GM21619 (cell line): ENCODE results near the gene FAM20C.

ENCODE experiments used
- ATAC-seq: cut with Tn5 transposase; IDR thresholded peaks from one replicate; pipeline ENCODE4 v1.9.1; 2021; ENCODE audit not compliant: unreplicated experiment

FAM20C gene

DNA sequence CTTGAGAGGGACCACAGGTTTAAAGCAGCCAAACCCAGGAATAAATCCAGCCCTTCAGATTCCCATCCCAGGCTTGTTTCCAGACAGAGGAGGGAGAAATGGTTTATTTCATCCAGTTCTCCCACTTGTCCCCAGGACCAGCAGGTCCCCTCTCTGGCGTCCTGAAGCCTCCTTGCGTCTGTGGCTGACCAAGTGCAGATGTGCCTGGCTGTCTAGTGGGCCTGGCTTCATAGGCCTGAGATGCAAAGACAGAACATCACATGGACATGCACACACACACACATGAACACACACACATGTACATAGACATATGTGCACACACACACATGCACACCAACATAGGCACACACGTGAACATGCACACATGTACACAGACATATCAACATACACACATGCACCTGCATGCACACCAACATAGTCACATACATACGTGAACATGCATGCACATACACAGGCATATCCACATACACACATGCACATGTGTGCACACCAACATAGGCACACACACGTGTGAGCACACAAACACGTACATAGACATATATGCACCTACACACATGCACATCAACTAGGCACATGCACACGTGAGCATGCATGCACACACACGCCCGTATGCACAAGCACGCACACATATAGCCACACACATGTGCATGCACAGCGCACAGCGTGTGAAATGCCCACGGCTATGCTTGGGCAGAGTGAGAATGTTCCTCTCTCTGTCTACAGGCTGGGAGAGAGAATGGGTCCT is 108.3 kb downstream of the FAM20C start:
- no peak for ATAC-seq

DNA sequence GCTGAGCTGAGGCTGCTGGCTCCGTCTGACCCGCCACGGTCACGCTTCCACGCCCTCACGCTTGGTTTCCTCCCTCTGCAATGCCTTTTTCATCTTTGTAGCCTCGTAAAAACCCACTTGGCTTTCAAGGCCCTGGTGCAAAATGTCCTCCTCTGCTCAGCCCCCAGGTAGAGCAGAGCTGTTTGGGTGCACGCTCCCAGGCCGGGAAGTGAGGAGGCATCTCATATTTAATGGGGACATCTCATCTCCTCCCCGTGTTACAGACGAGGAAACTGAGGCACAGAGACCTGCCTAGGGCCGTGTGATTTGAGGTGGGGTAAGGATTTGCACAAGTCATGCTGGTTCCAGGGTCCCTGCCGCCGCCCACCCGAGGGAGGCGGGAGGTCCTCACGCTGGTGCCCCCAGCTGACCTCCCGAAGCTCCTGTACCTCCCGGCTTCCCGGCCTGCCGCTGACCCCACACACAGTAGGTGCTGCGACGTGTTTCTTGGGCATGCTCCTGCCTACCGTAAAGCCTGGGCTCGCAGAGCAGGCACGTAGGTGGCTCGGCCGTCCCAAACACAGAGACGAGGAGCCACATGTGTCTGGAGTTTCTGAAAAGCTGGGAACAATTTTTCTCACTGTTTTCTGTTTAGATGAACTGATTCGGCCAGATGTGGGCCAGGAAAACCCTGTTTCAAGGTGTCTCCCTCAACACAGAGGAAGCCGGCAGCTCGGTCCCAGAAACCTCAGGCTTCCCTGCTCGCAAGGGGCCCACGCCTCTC is 109.1 kb downstream of the FAM20C start:
- no peak for ATAC-seq

DNA sequence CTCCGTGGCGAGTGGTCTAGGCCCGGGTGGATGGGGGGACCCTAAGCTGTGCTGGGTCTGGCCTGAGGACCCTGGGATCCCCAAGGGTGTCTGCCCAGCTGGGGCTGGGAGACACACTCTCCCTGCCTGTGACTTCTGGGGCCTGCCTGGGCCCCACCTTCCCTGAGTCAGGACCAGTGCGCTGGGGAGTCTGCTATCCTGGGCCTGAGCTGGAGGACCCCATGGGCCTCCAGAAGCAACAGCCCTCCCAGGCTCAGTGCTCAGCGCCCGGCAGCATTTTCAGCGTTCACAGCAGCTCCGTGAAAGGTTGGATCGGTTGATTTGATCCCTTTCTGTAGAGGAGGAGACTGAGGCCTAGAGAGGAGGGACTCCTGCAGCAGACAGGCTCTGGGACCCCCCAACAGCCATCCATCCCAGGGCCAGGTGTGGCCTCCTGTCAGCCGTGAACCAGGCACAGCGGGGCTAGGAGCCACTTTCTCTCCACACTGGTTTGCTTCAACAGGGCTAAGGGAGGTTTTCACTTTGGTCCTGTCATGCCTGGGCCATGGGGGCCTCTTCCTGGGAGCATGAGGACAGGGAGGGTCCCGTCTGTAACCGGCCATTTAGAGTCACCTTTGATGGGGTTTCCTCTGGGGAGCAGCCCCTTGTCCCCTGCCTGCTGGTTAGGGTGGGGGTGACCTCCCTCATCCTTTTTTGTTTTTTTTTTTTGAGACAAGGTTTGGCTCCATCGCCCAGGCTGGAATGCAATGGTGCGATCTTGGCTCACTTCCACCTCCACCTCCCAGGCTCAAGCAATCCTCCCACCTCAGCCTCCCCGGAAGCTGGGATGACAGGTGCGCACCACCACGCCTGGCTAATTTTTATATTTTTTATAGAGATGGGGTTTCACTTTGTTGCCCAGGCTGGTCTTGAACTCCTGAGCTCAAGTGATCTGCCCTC is 110.0 kb downstream of the FAM20C start:
- no peak for ATAC-seq

DNA sequence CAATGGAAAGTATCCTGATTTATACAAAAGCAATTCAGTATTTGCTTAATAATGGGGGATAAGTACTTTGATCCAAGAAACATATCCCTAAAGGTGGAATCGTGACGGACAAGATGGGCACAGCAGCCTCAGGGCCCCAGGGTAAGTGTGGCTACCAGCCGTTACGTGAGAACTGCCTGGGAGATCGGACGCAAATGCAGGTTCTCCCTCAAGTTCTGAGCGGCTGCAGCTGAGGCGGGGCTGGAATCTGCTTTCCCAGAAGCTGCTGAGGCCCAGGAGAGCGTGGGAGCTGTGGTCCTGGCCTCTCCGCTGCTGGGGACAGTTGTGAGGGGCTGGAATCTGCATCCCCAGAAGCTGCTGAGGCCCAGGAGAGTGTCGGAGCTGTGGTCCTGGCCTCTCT is 111.1 kb downstream of the FAM20C start:
- ATAC-seq: no peak

DNA sequence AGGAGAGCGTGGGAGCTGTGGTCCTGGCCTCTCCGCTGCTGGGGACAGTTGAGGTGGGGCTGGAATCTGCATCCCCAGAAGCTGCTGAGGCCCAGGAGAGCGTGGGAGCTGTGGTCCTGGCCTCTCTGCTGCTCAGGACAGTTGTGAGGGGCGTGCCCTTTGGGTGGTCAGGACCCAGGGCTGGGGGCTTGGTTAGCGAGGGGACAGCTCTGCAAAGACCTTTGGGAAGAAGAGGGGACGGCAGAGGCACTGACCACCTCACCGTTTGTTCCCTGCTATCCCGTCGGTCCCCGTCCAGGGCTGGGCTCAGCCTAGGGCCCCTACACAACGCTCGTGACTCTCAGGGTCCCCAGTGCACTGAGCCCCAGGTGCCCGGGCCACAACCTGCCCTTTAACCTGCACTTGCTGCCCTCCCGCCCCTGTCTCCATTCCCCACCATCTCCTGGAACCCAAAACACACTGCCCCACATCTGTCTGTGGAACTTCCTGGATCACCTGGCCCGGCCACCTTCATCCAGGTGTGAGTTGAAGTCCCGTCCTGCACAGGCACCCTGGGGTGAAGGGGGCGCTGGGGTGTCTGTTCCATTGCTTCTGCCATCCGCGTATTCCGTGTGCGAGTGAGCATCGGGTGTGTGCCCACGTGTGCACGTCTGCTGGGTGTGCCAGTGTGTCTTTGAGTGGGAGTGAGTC is 111.7 kb downstream of the FAM20C start:
- ATAC-seq: no peak

DNA sequence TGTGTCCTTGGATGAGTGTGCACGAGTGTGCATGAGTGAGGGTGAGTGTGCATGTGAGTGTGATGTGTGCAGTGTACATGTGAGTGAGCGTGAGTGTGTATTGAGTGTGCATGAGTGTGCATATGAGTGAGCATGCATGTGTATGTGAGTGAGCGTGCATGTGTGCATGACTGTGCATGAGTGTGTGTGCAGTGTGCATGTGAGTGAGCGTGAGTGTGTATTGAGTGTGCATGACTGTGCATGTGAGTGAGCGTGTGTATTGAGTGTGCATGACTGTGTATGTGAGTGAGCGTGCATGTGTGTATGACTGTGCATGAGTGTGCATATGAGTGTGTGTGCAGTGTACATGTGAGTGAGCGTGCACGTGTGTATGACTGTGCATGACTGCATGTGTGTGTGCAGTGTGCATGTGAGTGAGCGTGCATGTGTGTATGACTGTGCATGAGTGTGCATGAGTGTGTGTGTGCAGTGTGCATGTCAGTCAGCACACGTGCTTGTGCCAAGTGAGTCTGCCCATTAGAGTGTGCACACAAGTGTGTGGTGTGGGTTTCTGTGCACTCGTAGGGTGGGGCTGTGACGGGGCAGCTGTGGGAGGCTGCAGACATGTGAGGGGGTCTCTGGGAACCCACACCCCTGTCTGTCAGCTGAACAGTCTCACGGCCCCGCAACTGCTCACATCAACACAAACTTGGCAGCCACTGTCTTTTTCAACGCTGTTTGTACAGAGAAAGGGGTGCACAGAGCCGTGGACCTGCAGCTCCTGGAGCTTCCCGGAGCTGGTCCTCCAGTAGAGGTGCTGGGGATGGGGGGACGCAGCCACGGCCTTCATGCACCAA is 112.4 kb downstream of the FAM20C start:
- no peak for ATAC-seq

DNA sequence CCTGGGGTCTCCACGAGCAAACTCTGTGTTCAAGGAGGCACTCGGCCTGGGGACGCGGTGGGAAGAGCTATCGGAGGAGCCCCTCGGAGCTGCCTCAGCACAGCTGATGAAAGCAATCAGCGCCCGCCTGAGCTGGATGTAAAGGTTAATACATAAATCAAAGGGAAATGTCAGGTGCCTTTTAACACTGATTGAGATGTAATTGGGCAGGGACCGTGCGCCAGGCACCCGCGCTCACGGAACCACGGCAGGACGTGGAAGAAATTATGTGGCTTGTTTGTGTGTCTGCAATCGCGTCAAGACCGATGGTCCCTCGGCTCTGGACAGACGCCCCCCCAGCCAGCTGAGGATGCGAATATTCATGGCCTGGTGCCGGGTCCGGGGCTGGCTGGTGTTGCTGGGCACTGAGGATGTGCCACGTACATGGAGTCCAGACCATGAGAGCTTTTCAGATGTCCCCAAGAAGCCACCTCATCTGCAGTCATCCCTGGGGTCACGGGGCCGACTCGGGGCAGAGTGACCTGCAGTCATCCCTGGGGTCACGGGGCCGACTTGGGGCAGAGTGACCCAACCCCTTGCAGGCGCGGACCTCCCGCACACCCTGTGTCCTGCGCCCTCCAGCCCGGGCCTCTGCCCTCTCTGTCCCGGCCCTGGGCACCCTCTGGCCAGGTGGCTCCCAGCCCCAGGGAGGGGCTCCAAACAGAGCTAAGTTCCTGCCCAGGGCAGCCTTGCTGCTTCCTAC is 113.2 kb downstream of the FAM20C start:
- no peak for ATAC-seq

DNA sequence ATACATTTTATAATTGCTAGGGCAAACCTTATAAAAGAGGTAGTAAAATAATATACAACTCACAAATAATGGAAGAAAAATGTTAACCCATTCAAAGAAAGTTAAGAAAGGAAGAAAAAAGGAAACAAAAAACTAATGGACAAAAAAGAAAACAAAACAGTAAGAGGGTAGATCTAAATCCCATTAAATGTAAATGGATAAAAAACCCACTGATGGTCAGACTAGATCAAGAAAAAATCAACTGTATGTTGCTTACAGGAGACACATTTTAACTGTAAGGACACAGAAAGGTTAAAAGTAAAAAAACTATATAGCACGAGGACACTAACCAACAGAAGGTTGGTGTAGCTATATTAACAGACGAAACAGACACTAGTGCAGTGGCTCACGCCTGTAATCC is 115.6 kb downstream of the FAM20C start:
- ATAC-seq: no peak

DNA sequence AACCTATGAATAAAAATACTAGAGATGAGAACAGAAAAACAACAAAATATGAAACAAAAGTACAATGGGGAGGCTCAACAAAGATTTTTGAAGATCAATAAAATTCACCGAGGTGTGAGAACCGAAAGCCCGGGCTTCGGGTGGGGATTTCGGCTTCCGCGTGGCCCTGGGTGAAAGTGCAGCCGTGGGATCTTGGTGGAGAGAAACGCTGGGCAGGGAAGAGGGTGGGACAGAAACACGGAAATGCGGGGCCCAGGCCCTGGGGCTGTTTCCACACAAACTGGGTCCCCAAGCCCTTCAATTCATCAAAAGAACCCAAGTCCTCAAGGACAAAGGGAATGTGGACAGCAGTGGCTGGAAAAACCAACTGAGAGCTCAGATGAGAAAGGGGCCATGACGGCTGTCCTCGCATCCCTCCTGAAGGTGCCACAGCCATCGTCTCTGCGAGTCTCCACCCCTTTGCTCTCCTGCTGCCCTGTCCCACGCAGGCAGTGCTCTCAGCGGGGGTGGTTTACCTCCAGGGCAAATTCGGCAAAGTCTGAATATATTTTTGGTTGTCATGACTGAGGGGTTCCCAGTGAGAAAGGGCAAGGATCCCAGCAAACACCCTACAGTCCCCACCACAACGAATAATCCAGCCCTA is 117.3 kb downstream of the FAM20C start:
- ATAC-seq: no peak
